Fibroblast of lung (primary cell): ENCODE measurements around the gene SCUBE1. TPM values are rescaled to one million over a fixed set of nuclear protein-coding genes. Genes with fewer than 3 reads are reported as not detected.

Experiments
- DNase-seq, 2 donors: peaks; one replicate each; pipeline versions ENCODE4 v3.0.0 to v3.0.0-alpha.2; 2010; ENCODE audit warnings: low read depth in 2 of 2
- H2AFZ ChIP-seq: 2 replicates; pipeline ENCODE4 v1.5.1; 2012; ENCODE audit warnings: low read length, control low read depth, inconsistent platforms
- H3K27ac ChIP-seq: 2 replicates; pipeline ENCODE4 v1.5.1; 2011; ENCODE audit warnings: low read length, control low read depth; ENCODE audit not compliant: insufficient read depth
- H3K27me3 ChIP-seq: 2 replicates; pipeline ENCODE4 v1.5.1; 2011; ENCODE audit warnings: mild to moderate bottlenecking, low read length; ENCODE audit not compliant: control insufficient read depth, insufficient read depth
- H3K36me3 ChIP-seq: 2 replicates; pipeline ENCODE4 v1.5.1; 2011; ENCODE audit warnings: low read length; ENCODE audit not compliant: control insufficient read depth, insufficient read depth
- H3K4me1 ChIP-seq: 2 replicates; pipeline ENCODE4 v1.5.1; 2011; ENCODE audit warnings: low read length; ENCODE audit not compliant: control insufficient read depth, insufficient read depth; ENCODE audit errors: extremely low read depth
- H3K4me2 ChIP-seq: 2 replicates; pipeline ENCODE4 v1.5.1; 2011; ENCODE audit warnings: low read length, control low read depth; ENCODE audit not compliant: insufficient read depth; ENCODE audit errors: extremely low read depth
- H3K4me3 ChIP-seq, 4 experiments: fragments of 200-600 bp in 1 of 4; sonication (generic) in 1 of 4; replicated peaks in 1 of 4; 2 replicates each; pipeline ENCODE4 v1.5.1; 2011 to 2016; ENCODE audit warnings: low read length in 4 of 4, low read depth in 3 of 4, mild to moderate bottlenecking in 3 of 4, control low read depth in 2 of 4, inconsistent platforms in 1 of 4, mixed read lengths in 1 of 4; ENCODE audit not compliant: insufficient read depth in 1 of 4; ENCODE audit errors: control extremely low read depth in 1 of 4
- H3K79me2 ChIP-seq: 2 replicates; pipeline ENCODE4 v1.5.1; 2012; ENCODE audit warnings: mild to moderate bottlenecking, low read length, inconsistent platforms; ENCODE audit not compliant: control insufficient read depth, insufficient read depth
- H3K9ac ChIP-seq: 2 replicates; pipeline ENCODE4 v1.5.1; 2011; ENCODE audit warnings: mild to moderate bottlenecking, low read length, control low read depth; ENCODE audit not compliant: insufficient read depth
- H3K9me3 ChIP-seq: 2 replicates; pipeline ENCODE4 v1.5.1; 2012; ENCODE audit warnings: low read depth, low read length; ENCODE audit not compliant: control insufficient read depth, insufficient read depth
- H4K20me1 ChIP-seq: 2 replicates; pipeline ENCODE4 v1.5.1; 2011; ENCODE audit warnings: low read length; ENCODE audit not compliant: control insufficient read depth, insufficient read depth; ENCODE audit errors: extremely low read depth
- EZH2 ChIP-seq: IDR thresholded peaks from 2 replicates; pipeline ENCODE4 v1.5.1; 2012; ENCODE audit warnings: low read length, control low read depth, mild to moderate bottlenecking; ENCODE audit errors: missing control alignments
- polyA plus RNA-seq, 2 donors: library from polyadenylated mRNA; depleted of rRNA in 1 of 2; stranded (reverse) in 1 of 2; unstranded in 1 of 2; fragments of >200 nt; gene quantifications; 2 replicates each; pipeline ENCODE4 v1.2.1, GENCODE V29; 2011 to 2012; ENCODE audit warnings: missing spikeins in 1 of 2
- total RNA-seq: library from RNA; depleted of rRNA; stranded (reverse); fragments of >200 nt; gene quantifications from 2 replicates; pipeline ENCODE4 v1.2.1, GENCODE V29; 2014
- TF ChIP-seq, protein P1 (sequence below), 2 donors: IDR thresholded peaks in 1 of 2; conservative IDR thresholded peaks in 1 of 2; 1 replicate in 1 of 2; 2 replicates in 1 of 2; pipeline ENCODE4 v1.5.1; 2011 to 2012; ENCODE audit warnings: low read length in 2 of 2, control low read depth in 1 of 2, inconsistent platforms in 1 of 2, low read depth in 1 of 2, mild to moderate bottlenecking in 1 of 2

The SCUBE1 gene
- total and polyA plus RNA-seq, 2 donors (not counting 1 experiment from before 2014, with no cell fraction given), result 0.17 TPM; not detected in 1

DNA sequence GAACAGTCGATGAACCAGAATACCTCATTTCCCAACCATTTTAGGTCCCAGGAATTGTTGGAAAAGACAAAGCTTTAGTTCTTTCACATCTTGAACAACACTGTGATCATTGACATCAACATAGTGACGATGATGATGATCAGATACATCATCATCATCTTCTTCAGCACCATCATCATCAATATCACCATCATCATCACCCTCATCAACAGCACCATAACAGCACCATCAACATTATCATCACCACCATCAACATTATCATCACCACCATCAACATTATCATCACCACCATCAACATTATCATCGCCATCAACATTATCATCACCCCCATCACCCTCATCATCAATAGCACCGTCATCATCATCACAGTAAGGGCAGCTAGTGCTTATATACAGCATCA is 8.8 kb downstream of the SCUBE1 start:
- TF ChIP-seq EZH2, result no peak
- TF ChIP-seq, protein P1, sequence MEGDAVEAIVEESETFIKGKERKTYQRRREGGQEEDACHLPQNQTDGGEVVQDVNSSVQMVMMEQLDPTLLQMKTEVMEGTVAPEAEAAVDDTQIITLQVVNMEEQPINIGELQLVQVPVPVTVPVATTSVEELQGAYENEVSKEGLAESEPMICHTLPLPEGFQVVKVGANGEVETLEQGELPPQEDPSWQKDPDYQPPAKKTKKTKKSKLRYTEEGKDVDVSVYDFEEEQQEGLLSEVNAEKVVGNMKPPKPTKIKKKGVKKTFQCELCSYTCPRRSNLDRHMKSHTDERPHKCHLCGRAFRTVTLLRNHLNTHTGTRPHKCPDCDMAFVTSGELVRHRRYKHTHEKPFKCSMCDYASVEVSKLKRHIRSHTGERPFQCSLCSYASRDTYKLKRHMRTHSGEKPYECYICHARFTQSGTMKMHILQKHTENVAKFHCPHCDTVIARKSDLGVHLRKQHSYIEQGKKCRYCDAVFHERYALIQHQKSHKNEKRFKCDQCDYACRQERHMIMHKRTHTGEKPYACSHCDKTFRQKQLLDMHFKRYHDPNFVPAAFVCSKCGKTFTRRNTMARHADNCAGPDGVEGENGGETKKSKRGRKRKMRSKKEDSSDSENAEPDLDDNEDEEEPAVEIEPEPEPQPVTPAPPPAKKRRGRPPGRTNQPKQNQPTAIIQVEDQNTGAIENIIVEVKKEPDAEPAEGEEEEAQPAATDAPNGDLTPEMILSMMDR (conservative IDR thresholded peaks at IDR 0.05 in 1 of 2, IDR thresholded peaks at IDR 0.05 in 1 of 2; ENCODE audit: low read depth in 1 of 2, low read length in 2 of 2), result no peak
- Histone ChIP-seq H3K36me3 (no peaks in the 10 kb centered on the region), H3K4me1 (no peaks in the 10 kb centered on the region), H3K4me3 (no peak overlapping the region), H3K4me2 (no peak overlapping the region), H4K20me1 (no peaks in the 10 kb centered on the region), H3K27me3 (no peaks in the 10 kb centered on the region), H3K9me3 (no peaks in the 10 kb centered on the region), H3K79me2 (no peaks in the 10 kb centered on the region), H2AFZ (no peak overlapping the region), H3K9ac (no peak overlapping the region), H3K27ac (no peak overlapping the region)
- DNase-seq, result no peak

GRCh38 chr22:43333978-43334377 is 9.2 kb downstream of the SCUBE1 start:
- Histone ChIP-seq H3K27ac (no peak overlapping the region), H3K27me3 (no peaks in the 10 kb centered on the region), H3K4me2 (no peak overlapping the region), H3K36me3 (no peaks in the 10 kb centered on the region), H2AFZ (no peak overlapping the region), H3K4me1 (no peaks in the 10 kb centered on the region), H3K79me2 (no peaks in the 10 kb centered on the region), H3K4me3 (no peak overlapping the region), H4K20me1 (no peaks in the 10 kb centered on the region), H3K9ac (no peak overlapping the region), H3K9me3 (no peaks in the 10 kb centered on the region)
- DNase-seq, result no peak
- TF ChIP-seq, protein P1 (conservative IDR thresholded peaks at IDR 0.05 in 1 of 2, IDR thresholded peaks at IDR 0.05 in 1 of 2; ENCODE audit: low read depth in 1 of 2, low read length in 2 of 2), result no peak
- TF ChIP-seq EZH2, result no peak

- Histone ChIP-seq H4K20me1 (no peaks in the 10 kb centered on the region), H3K9ac (no peak overlapping the region), H3K36me3 (no peaks in the 10 kb centered on the region), H3K4me1 (no peaks in the 10 kb centered on the region), H3K27me3 (no peaks in the 10 kb centered on the region), H2AFZ (no peak overlapping the region), H3K4me2 (no peak overlapping the region), H3K4me3 (no peak overlapping the region), H3K79me2 (no peaks in the 10 kb centered on the region), H3K27ac (no peak overlapping the region), H3K9me3 (no peaks in the 10 kb centered on the region)
- no peak for TF ChIP-seq EZH2
- TF ChIP-seq, protein P1 (conservative IDR thresholded peaks at IDR 0.05 in 1 of 2, IDR thresholded peaks at IDR 0.05 in 1 of 2; ENCODE audit: low read depth in 1 of 2, low read length in 2 of 2), result no peak
- DNase-seq, result no peak
These were observed 10.0 kb downstream of the SCUBE1 start for GRCh38 chr22:43333156-43333555.
